ENCODE results near the gene ADGRL2.
"Not testable (repeated sequence)": the region's sequence is repeated elsewhere in the genome, so short reads cannot be mapped to it uniquely, and the experiment has no call there.

Gene ADGRL2

DNA sequence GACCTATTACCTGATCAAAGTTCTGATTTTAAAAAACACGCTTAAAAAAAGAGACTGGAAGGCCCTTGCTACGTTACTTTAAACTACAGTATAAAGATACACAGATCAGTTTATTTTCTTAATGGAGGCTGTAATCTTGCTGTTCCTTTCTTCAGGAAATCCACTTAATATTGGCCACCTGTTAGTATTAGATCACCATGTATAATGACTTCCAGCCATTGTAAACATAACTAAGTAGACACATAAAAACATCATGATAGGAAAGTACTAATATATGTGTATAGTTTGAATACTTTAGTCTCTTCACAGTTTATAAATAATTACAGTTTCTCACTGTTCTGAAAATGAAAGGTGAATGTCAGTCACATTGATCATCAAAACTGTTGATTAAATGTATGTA, 68.6 kb downstream of the ADGRL2 start:
- Histone ChIP-seq H3K9ac (ENCODE audit: insufficient read length, low read depth) (no peak overlapping the region), H3K9me3 (ENCODE audit: insufficient read depth, low read length) (no peaks in the 10 kb centered on the region), H3K4me3 (ENCODE audit: insufficient read length, low read depth) (no peak overlapping the region), H3K4me1 (ENCODE audit: insufficient read depth, insufficient read length) (no peaks in the 10 kb centered on the region), H3K27me3 (ENCODE audit: insufficient read depth, insufficient read length) (no peaks in the 10 kb centered on the region), H3K36me3 (ENCODE audit: insufficient read depth, insufficient read length, low read length) (peaks cover 5% of the 10 kb centered on the region)
- DNase-seq (ENCODE audit: low read depth, low spot score) = no peak
- TF ChIP-seq SUZ12 (IDR thresholded peaks at IDR 0.05; ENCODE audit: extremely low read depth, insufficient read depth, insufficient read length) = no peak
- no peak for TF ChIP-seq ZNF274 (IDR thresholded peaks at IDR 0.05; ENCODE audit: low read depth, low read length)
- TF ChIP-seq YY1 (IDR thresholded peaks at IDR 0.05; ENCODE audit: insufficient read depth, insufficient read length) = no peak

GRCh38 chr1:81871091-81871490, 70.4 kb downstream of the ADGRL2 start:
- not testable (repeated sequence) for H3K27me3 ChIP-seq (ENCODE audit: insufficient read depth, insufficient read length); H3K4me3 ChIP-seq (ENCODE audit: insufficient read length, low read depth); DNase-seq (ENCODE audit: low read depth, low spot score); H3K9ac ChIP-seq (ENCODE audit: insufficient read length, low read depth); H3K36me3 ChIP-seq (ENCODE audit: insufficient read depth, insufficient read length, low read length); H3K9me3 ChIP-seq (ENCODE audit: insufficient read depth, low read length); H3K4me1 ChIP-seq (ENCODE audit: insufficient read depth, insufficient read length)

DNA sequence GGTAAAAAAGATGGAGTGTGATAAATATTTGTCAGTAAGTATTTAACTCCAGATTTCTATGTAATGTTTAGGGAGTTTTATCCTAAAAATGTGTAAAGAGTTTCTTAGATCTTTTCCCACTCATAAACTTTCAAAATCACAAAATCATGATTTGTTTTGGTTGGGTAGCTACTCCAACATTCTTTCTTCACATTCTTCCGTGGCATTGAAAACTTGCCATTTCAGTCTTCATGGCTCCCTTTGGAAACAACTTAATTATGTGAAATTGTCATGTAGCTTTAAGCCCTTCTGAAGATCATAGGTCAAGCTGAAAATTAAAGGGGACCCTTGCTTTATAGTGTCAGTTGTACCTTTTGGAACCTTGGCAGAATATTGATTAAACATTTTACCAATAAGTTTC, 73.2 kb downstream of the ADGRL2 start:
- Histone ChIP-seq H3K4me3 (ENCODE audit: insufficient read length, low read depth) (no peak overlapping the region), H3K9me3 (ENCODE audit: insufficient read depth, low read length) (no peaks in the 10 kb centered on the region), H3K27me3 (ENCODE audit: insufficient read depth, insufficient read length) (no peaks in the 10 kb centered on the region), H3K9ac (ENCODE audit: insufficient read length, low read depth) (no peak overlapping the region), H3K36me3 (ENCODE audit: insufficient read depth, insufficient read length, low read length) (peaks cover 5% of the 10 kb centered on the region), H3K4me1 (ENCODE audit: insufficient read depth, insufficient read length) (no peaks in the 10 kb centered on the region)
- TF ChIP-seq SUZ12 (IDR thresholded peaks at IDR 0.05; ENCODE audit: extremely low read depth, insufficient read depth, insufficient read length) (no peak), ZNF274 (IDR thresholded peaks at IDR 0.05; ENCODE audit: low read depth, low read length) (no peak), YY1 (IDR thresholded peaks at IDR 0.05; ENCODE audit: insufficient read depth, insufficient read length) (no peak)
- no peak for DNase-seq (ENCODE audit: low read depth, low spot score)

- DNase-seq (ENCODE audit: low read depth, low spot score) = no peak
- H3K36me3 ChIP-seq (ENCODE audit: insufficient read depth, insufficient read length, low read length) = peaks cover 4% of the 10 kb centered on the region
- no peaks in the 10 kb centered on the region for H3K9me3 ChIP-seq (ENCODE audit: insufficient read depth, low read length)
- H3K4me1 ChIP-seq (ENCODE audit: insufficient read depth, insufficient read length) = no peaks in the 10 kb centered on the region
- no peak overlapping the region for H3K9ac ChIP-seq (ENCODE audit: insufficient read length, low read depth)
- no peak overlapping the region for H3K4me3 ChIP-seq (ENCODE audit: insufficient read length, low read depth)
- no peaks in the 10 kb centered on the region for H3K27me3 ChIP-seq (ENCODE audit: insufficient read depth, insufficient read length)
- no peak for TF ChIP-seq SUZ12 (IDR thresholded peaks at IDR 0.05; ENCODE audit: extremely low read depth, insufficient read depth, insufficient read length)
- TF ChIP-seq YY1 (IDR thresholded peaks at IDR 0.05; ENCODE audit: insufficient read depth, insufficient read length) = no peak
- no peak for TF ChIP-seq ZNF274 (IDR thresholded peaks at IDR 0.05; ENCODE audit: low read depth, low read length)
These were observed 73.7 kb downstream of the ADGRL2 start for GRCh38 chr1:81874461-81874860.

DNA sequence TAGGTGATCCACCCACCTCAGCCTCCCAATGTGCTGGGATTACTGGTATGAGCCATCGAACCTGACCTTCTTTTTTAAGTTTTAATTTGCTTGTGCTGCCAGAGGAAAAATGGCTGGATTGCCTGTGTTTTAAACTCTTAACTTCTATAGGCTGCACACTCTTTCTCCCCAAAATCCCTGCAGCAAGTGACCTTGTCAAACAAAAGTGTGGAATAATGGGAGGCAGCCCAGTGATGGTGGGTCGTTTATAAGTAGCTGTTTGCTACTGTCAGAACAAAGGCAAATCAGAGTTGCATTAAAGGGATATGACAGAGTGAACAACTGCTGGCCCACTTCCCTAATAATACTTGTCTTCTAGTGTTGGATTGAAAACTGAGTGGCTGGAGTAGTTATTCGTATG, 74.2 kb downstream of the ADGRL2 start:
- Histone ChIP-seq H3K4me1 (ENCODE audit: insufficient read depth, insufficient read length) (no peaks in the 10 kb centered on the region), H3K27me3 (ENCODE audit: insufficient read depth, insufficient read length) (no peaks in the 10 kb centered on the region), H3K9me3 (ENCODE audit: insufficient read depth, low read length) (no peaks in the 10 kb centered on the region), H3K9ac (ENCODE audit: insufficient read length, low read depth) (no peak overlapping the region), H3K4me3 (ENCODE audit: insufficient read length, low read depth) (no peak overlapping the region), H3K36me3 (ENCODE audit: insufficient read depth, insufficient read length, low read length) (no peaks in the 10 kb centered on the region)
- TF ChIP-seq SUZ12 (IDR thresholded peaks at IDR 0.05; ENCODE audit: extremely low read depth, insufficient read depth, insufficient read length) (no peak), ZNF274 (IDR thresholded peaks at IDR 0.05; ENCODE audit: low read depth, low read length) (no peak), YY1 (IDR thresholded peaks at IDR 0.05; ENCODE audit: insufficient read depth, insufficient read length) (no peak)
- DNase-seq (ENCODE audit: low read depth, low spot score) = no peak

DNA sequence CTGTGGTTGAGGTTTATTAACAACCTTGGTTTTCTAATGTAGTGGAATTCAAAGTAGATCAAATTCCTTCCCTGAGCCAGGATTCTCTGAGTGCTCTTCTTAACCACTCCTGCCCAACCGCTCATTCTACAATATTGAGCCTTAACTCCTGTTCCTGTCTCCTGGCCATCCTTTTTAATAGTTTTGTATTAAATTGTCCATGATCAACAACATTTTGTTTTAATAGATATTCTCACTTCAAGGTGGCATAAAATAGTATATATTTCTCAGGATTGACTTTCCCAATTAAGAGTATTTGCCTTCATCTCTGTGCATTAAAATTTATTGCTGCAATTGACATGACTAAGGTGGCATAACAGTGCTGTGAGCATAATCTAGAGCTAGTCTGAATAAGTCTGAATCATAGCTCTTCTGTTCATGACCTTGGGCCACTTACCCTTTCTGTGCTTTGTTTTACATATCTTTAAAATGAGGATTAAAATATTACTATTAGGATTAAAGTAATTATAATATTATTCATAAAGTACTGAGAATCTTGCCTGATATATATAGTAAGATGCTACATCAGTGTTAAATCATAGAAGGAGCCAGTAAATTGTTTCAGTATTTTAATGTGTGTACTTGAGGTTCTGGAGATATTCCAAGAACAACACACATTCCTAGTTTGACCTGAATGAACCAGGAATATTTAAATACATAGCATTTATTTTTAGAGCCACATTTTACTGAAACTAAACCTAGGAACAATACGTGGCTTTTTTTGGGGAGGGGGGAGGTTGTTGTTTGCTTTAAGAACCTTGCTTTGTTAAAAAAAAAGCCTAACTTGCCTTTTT, 76.4 kb downstream of the ADGRL2 start:
- H3K4me1 ChIP-seq (ENCODE audit: insufficient read depth, insufficient read length) = no peaks in the 10 kb centered on the region
- H3K9ac ChIP-seq (ENCODE audit: insufficient read length, low read depth) = no peak overlapping the region
- no peak overlapping the region for H3K4me3 ChIP-seq (ENCODE audit: insufficient read length, low read depth)
- no peaks in the 10 kb centered on the region for H3K27me3 ChIP-seq (ENCODE audit: insufficient read depth, insufficient read length)
- no peak for DNase-seq (ENCODE audit: low read depth, low spot score)
- H3K9me3 ChIP-seq (ENCODE audit: insufficient read depth, low read length) = no peaks in the 10 kb centered on the region
- no peak for TF ChIP-seq ZNF274 (IDR thresholded peaks at IDR 0.05; ENCODE audit: low read depth, low read length)
- no peak for TF ChIP-seq SUZ12 (IDR thresholded peaks at IDR 0.05; ENCODE audit: extremely low read depth, insufficient read depth, insufficient read length)
- TF ChIP-seq YY1 (IDR thresholded peaks at IDR 0.05; ENCODE audit: insufficient read depth, insufficient read length) = no peak
- H3K36me3 ChIP-seq (ENCODE audit: insufficient read depth, insufficient read length, low read length) = peaks cover 3% of the 10 kb centered on the region

DNA sequence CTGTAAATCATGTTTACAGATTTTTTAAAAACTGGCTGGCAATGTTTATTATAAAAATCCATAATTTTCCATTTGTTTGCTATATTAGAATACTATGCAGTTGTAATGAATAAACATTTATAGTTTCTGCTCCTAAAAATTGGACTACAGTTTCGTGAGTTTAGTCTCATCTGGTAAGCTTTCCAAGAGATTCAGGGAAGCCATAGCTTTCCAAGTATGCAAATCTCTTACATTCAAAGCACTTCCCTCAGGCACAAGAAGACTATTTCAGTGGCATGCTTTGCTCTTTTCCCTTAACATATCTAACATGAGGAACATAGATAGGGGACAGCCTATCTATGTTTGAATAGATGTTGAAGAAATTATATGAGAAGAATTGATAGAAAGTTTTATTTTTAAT, 77.2 kb downstream of the ADGRL2 start:
- no peaks in the 10 kb centered on the region for H3K27me3 ChIP-seq (ENCODE audit: insufficient read depth, insufficient read length)
- TF ChIP-seq YY1 (IDR thresholded peaks at IDR 0.05; ENCODE audit: insufficient read depth, insufficient read length) (no peak), ZNF274 (IDR thresholded peaks at IDR 0.05; ENCODE audit: low read depth, low read length) (no peak)
- peaks cover 3% of the 10 kb centered on the region for H3K36me3 ChIP-seq (ENCODE audit: insufficient read depth, insufficient read length, low read length)
- no peak overlapping the region for H3K4me3 ChIP-seq (ENCODE audit: insufficient read length, low read depth)
- DNase-seq (ENCODE audit: low read depth, low spot score) = no peak
- H3K9me3 ChIP-seq (ENCODE audit: insufficient read depth, low read length) = no peaks in the 10 kb centered on the region
- no peaks in the 10 kb centered on the region for H3K4me1 ChIP-seq (ENCODE audit: insufficient read depth, insufficient read length)
- H3K9ac ChIP-seq (ENCODE audit: insufficient read length, low read depth) = no peak overlapping the region

Measured in NT2/D1 (cell line).